ENCODE data around the gene NINL. TPM values are rescaled to one million over a fixed set of nuclear protein-coding genes. Genes with fewer than 3 reads are reported as not detected.

NINL gene
- total and polyA plus RNA-seq, 4 donors = 13.1 to 50.6 (median 31.2) TPM

- no peak for DNase-seq (ENCODE audit: low read depth in 4 of 6, low spot score in 6 of 6)
- peaks cover 40% of the 10 kb centered on the region for H3K4me1 ChIP-seq (ENCODE audit: control insufficient read depth, insufficient read depth, low read length)
- no peak overlapping the region for H3K27ac ChIP-seq (ENCODE audit: low read depth, low read length)
- no peak overlapping the region for H3K4me3 ChIP-seq (ENCODE audit: low read depth, low read length)
- H3K36me3 ChIP-seq (ENCODE audit: control insufficient read depth, insufficient read depth, low read length) = peaks cover 16% of the 10 kb centered on the region
- H3K27me3 ChIP-seq (ENCODE audit: control insufficient read depth, insufficient read depth, low read length) = no peaks in the 10 kb centered on the region
- WGBS (ENCODE audit: insufficient coverage) = 86% methylated on average over 16 of the region's 17 CpGs
- H3K9me3 ChIP-seq (ENCODE audit: control insufficient read depth, insufficient read depth, low read length) = no peaks in the 10 kb centered on the region
Observed at GRCh38 chr20:25538838-25539665, 46.3 kb downstream of the NINL start.

- over 99% methylated on average over 12 of the region's 13 CpGs for WGBS (ENCODE audit: insufficient coverage)
- peaks cover 16% of the 10 kb centered on the region for H3K36me3 ChIP-seq (ENCODE audit: control insufficient read depth, insufficient read depth, low read length)
- no peaks in the 10 kb centered on the region for H3K27me3 ChIP-seq (ENCODE audit: control insufficient read depth, insufficient read depth, low read length)
- DNase-seq (ENCODE audit: low read depth in 4 of 6, low spot score in 6 of 6) = no peak
- peaks cover 46% of the 10 kb centered on the region for H3K4me1 ChIP-seq (ENCODE audit: control insufficient read depth, insufficient read depth, low read length)
- H3K27ac ChIP-seq (ENCODE audit: low read depth, low read length) = no peak overlapping the region
- no peaks in the 10 kb centered on the region for H3K9me3 ChIP-seq (ENCODE audit: control insufficient read depth, insufficient read depth, low read length)
- no peak overlapping the region for H3K4me3 ChIP-seq (ENCODE audit: low read depth, low read length)
Observed at GRCh38 chr20:25537890-25538289, 47.4 kb downstream of the NINL start.

GRCh38 chr20:25535762-25536161 lies 49.6 kb downstream of the NINL start:
- no peak overlapping the region for H3K4me3 ChIP-seq (ENCODE audit: low read depth, low read length)
- peak in 2 of 6 donors; percentile 33 to 38 for DNase-seq (ENCODE audit: low read depth in 4 of 6, low spot score in 6 of 6)
- 91% methylated on average over 4 of the region's 6 CpGs for WGBS (ENCODE audit: insufficient coverage)
- H3K27ac ChIP-seq (ENCODE audit: low read depth, low read length) = peak overlapping the region; percentile 45
- H3K4me1 ChIP-seq (ENCODE audit: control insufficient read depth, insufficient read depth, low read length) = peaks cover 58% of the 10 kb centered on the region
- peaks cover 16% of the 10 kb centered on the region for H3K36me3 ChIP-seq (ENCODE audit: control insufficient read depth, insufficient read depth, low read length)
- no peaks in the 10 kb centered on the region for H3K27me3 ChIP-seq (ENCODE audit: control insufficient read depth, insufficient read depth, low read length)
- no peaks in the 10 kb centered on the region for H3K9me3 ChIP-seq (ENCODE audit: control insufficient read depth, insufficient read depth, low read length)

- no peak for DNase-seq (ENCODE audit: low read depth in 4 of 6, low spot score in 6 of 6)
- Histone ChIP-seq H3K36me3 (ENCODE audit: control insufficient read depth, insufficient read depth, low read length) (peaks cover 16% of the 10 kb centered on the region), H3K9me3 (ENCODE audit: control insufficient read depth, insufficient read depth, low read length) (no peaks in the 10 kb centered on the region), H3K27ac (ENCODE audit: low read depth, low read length) (no peak overlapping the region), H3K27me3 (ENCODE audit: control insufficient read depth, insufficient read depth, low read length) (no peaks in the 10 kb centered on the region), H3K4me3 (ENCODE audit: low read depth, low read length) (no peak overlapping the region), H3K4me1 (ENCODE audit: control insufficient read depth, insufficient read depth, low read length) (peaks cover 53% of the 10 kb centered on the region)
- 100% methylated on average over 2 of the region's 7 CpGs for WGBS (ENCODE audit: insufficient coverage)
Observed at GRCh38 chr20:25534845-25535244, 50.5 kb downstream of the NINL start.

GRCh38 chr20:25533920-25534700 lies 51.2 kb downstream of the NINL start:
- no peak overlapping the region for H3K4me3 ChIP-seq (ENCODE audit: low read depth, low read length)

GRCh38 chr20:25532971-25533391 lies 52.4 kb downstream of the NINL start:
- peak overlapping the region; percentile 73 for H3K27ac ChIP-seq (ENCODE audit: low read depth, low read length)
- H3K4me1 ChIP-seq (ENCODE audit: control insufficient read depth, insufficient read depth, low read length) = peaks cover 42% of the 10 kb centered on the region
- no peaks in the 10 kb centered on the region for H3K9me3 ChIP-seq (ENCODE audit: control insufficient read depth, insufficient read depth, low read length)
- peak in 2 of 6 donors; percentile 48 to 68 for DNase-seq (ENCODE audit: low read depth in 4 of 6, low spot score in 6 of 6)
- H3K36me3 ChIP-seq (ENCODE audit: control insufficient read depth, insufficient read depth, low read length) = peaks cover 6% of the 10 kb centered on the region
- 24% methylated on average over 4 of the region's 11 CpGs for WGBS (ENCODE audit: insufficient coverage)
- H3K4me3 ChIP-seq (ENCODE audit: low read depth, low read length) = no peak overlapping the region
- no peaks in the 10 kb centered on the region for H3K27me3 ChIP-seq (ENCODE audit: control insufficient read depth, insufficient read depth, low read length)

More at GRCh38 chr20:25533920-25534700, 51.2 kb downstream of the NINL start:
- 45% methylated on average over 1 of the region's 4 CpGs for WGBS (ENCODE audit: insufficient coverage)
- Histone ChIP-seq H3K27me3 (ENCODE audit: control insufficient read depth, insufficient read depth, low read length) (no peaks in the 10 kb centered on the region), H3K9me3 (ENCODE audit: control insufficient read depth, insufficient read depth, low read length) (no peaks in the 10 kb centered on the region), H3K27ac (ENCODE audit: low read depth, low read length) (peak overlapping the region; percentile 73), H3K36me3 (ENCODE audit: control insufficient read depth, insufficient read depth, low read length) (peaks cover 13% of the 10 kb centered on the region), H3K4me1 (ENCODE audit: control insufficient read depth, insufficient read depth, low read length) (peaks cover 50% of the 10 kb centered on the region)
- no peak for DNase-seq (ENCODE audit: low read depth in 4 of 6, low spot score in 6 of 6)

- WGBS (ENCODE audit: insufficient coverage) = 63% methylated on average over 12 of the region's 12 CpGs
- Histone ChIP-seq H3K9me3 (ENCODE audit: control insufficient read depth, insufficient read depth, low read length) (no peaks in the 10 kb centered on the region), H3K4me3 (ENCODE audit: low read depth, low read length) (no peak overlapping the region), H3K36me3 (ENCODE audit: control insufficient read depth, insufficient read depth, low read length) (no peaks in the 10 kb centered on the region), H3K4me1 (ENCODE audit: control insufficient read depth, insufficient read depth, low read length) (peaks cover 42% of the 10 kb centered on the region), H3K27ac (ENCODE audit: low read depth, low read length) (peak overlapping the region; percentile 73), H3K27me3 (ENCODE audit: control insufficient read depth, insufficient read depth, low read length) (no peaks in the 10 kb centered on the region)
- peak in 2 of 6 donors; percentile 38 for DNase-seq (ENCODE audit: low read depth in 4 of 6, low spot score in 6 of 6)
Observed at GRCh38 chr20:25532015-25532751, 53.1 kb downstream of the NINL start.

GRCh38 chr20:25529295-25529951 lies 55.9 kb downstream of the NINL start:
- Histone ChIP-seq H3K4me3 (ENCODE audit: low read depth, low read length) (no peak overlapping the region), H3K36me3 (ENCODE audit: control insufficient read depth, insufficient read depth, low read length) (peaks cover 10% of the 10 kb centered on the region), H3K4me1 (ENCODE audit: control insufficient read depth, insufficient read depth, low read length) (peaks cover 28% of the 10 kb centered on the region), H3K9me3 (ENCODE audit: control insufficient read depth, insufficient read depth, low read length) (no peaks in the 10 kb centered on the region), H3K27ac (ENCODE audit: low read depth, low read length) (no peak overlapping the region), H3K27me3 (ENCODE audit: control insufficient read depth, insufficient read depth, low read length) (no peaks in the 10 kb centered on the region)
- WGBS (ENCODE audit: insufficient coverage) = 100% methylated on average over 2 of the region's 9 CpGs
- DNase-seq (ENCODE audit: low read depth in 4 of 6, low spot score in 6 of 6) = no peak

- Histone ChIP-seq H3K27ac (ENCODE audit: low read depth, low read length) (no peak overlapping the region), H3K4me1 (ENCODE audit: control insufficient read depth, insufficient read depth, low read length) (peaks cover 20% of the 10 kb centered on the region), H3K36me3 (ENCODE audit: control insufficient read depth, insufficient read depth, low read length) (peaks cover 22% of the 10 kb centered on the region), H3K9me3 (ENCODE audit: control insufficient read depth, insufficient read depth, low read length) (no peaks in the 10 kb centered on the region), H3K27me3 (ENCODE audit: control insufficient read depth, insufficient read depth, low read length) (no peaks in the 10 kb centered on the region), H3K4me3 (ENCODE audit: low read depth, low read length) (no peak overlapping the region)
- no peak for DNase-seq (ENCODE audit: low read depth in 4 of 6, low spot score in 6 of 6)
- 100% methylated on average over 1 of the region's 2 CpGs for WGBS (ENCODE audit: insufficient coverage)
Observed at GRCh38 chr20:25527949-25528348, 57.4 kb downstream of the NINL start.

Data from spinal cord (tissue), 10 donors.